Panc1 (cell line): Measurements from ENCODE around the gene GC. TPM values are rescaled to one million over a fixed set of nuclear protein-coding genes. Genes with fewer than 3 reads are reported as not detected.

ENCODE experiments used
- ATAC-seq: fragments of 200-7000 bp; cut with Tn5 transposase; 2 replicates; pipeline ENCODE4 v1.9.1; 2020; ENCODE audit warnings: mild to moderate bottlenecking, moderate library complexity
- BruUV-seq: library from RNA; stranded (reverse); fragments of 400-500 nt; replicated peaks from 2 replicates; lab custom pipeline; 2021; lab: Mats Ljungman, UMichigan
- CTCF ChIA-PET: fragments of 300-600 bp; sonication (Branson Sonifier 250); formaldehyde crosslinking; loops from one replicate; lab custom pipeline; 2022; ENCODE audit warnings: antibody characterized with exemption; lab: Charles Lee
- POLR2A ChIA-PET: fragments of 300-600 bp; sonication (Branson Sonifier 250); formaldehyde crosslinking; loops from one replicate; lab custom pipeline; 2022; ENCODE audit warnings: antibody characterized with exemption; lab: Charles Lee
- DNase-seq: peaks from one replicate; pipeline ENCODE4 v3.0.0-alpha.2; 2010; ENCODE audit warnings: low read depth, low spot score
- H3K27ac ChIP-seq: 2 replicates; pipeline ENCODE4 v1.5.1; 2011; ENCODE audit warnings: mild to moderate bottlenecking, low read length, inconsistent platforms
- H3K27me3 ChIP-seq: fragments of 200-500 bp; sonication (Bioruptor generic); 2 replicates; pipeline ENCODE4 v1.6.0; 2014; ENCODE audit warnings: low read length, inconsistent platforms; ENCODE audit not compliant: control insufficient read depth, insufficient read depth
- H3K36me3 ChIP-seq: fragments of 200-500 bp; sonication (Bioruptor generic); 2 replicates; pipeline ENCODE4 v1.5.1; 2014; ENCODE audit warnings: inconsistent platforms, mild to moderate bottlenecking, low read length, moderate library complexity; ENCODE audit not compliant: control insufficient read depth, insufficient read depth
- H3K4me1 ChIP-seq: 2 replicates; pipeline ENCODE4 v1.5.1; 2011; ENCODE audit warnings: inconsistent platforms, mild to moderate bottlenecking, low read length, moderate library complexity; ENCODE audit not compliant: control insufficient read depth, insufficient read depth
- H3K4me3 ChIP-seq, 2 experiments: 2 replicates each; pipeline ENCODE4 v1.5.1; 2011 to 2012; ENCODE audit warnings: low read depth in 2 of 2, low read length in 2 of 2, mild to moderate bottlenecking in 2 of 2, inconsistent platforms in 1 of 2, moderate library complexity in 1 of 2
- H3K9me3 ChIP-seq: fragments of 200-500 bp; sonication (Bioruptor generic); 2 replicates; pipeline ENCODE4 v1.5.1; 2014; ENCODE audit warnings: low read depth, mild to moderate bottlenecking, inconsistent platforms, low read length, moderate library complexity; ENCODE audit not compliant: control insufficient read depth, insufficient read depth
- CTCF ChIP-seq: fragments of 450-650 bp; IDR thresholded peaks from 2 replicates; pipeline ENCODE4 v1.5.1; 2017; ENCODE audit warnings: mild to moderate bottlenecking
- POLR2AphosphoS5 ChIP-seq: IDR thresholded peaks from 2 replicates; pipeline ENCODE4 v1.6.1; 2012; ENCODE audit warnings: mild to moderate bottlenecking, low read depth, low read length, moderate library complexity
- REST ChIP-seq, 2 experiments: IDR thresholded peaks; 2 replicates each; pipeline ENCODE4 v1.6.1; 2011 to 2012; ENCODE audit warnings: low read depth in 2 of 2, control low read depth in 1 of 2, low read length in 1 of 2, mild to moderate bottlenecking in 1 of 2, moderate library complexity in 1 of 2; ENCODE audit not compliant: insufficient read depth in 1 of 2
- SIN3A ChIP-seq: IDR thresholded peaks from 2 replicates; pipeline ENCODE4 v1.6.1; 2012; ENCODE audit warnings: low read depth, mild to moderate bottlenecking, low read length, moderate library complexity, borderline replicate concordance; ENCODE audit not compliant: insufficient read depth
- TCF7L2 ChIP-seq: IDR thresholded peaks from 2 replicates; pipeline ENCODE4 v1.6.1; 2011; ENCODE audit warnings: mild to moderate bottlenecking, low read depth, low read length, inconsistent platforms
- in situ Hi-C: cut with HindIII; loops from 2 replicates; pipeline ENCODE4 v1.10.0; 2016; ENCODE audit warnings: low sequenced_read_pairs, low pct_unique_long_range_greater_than_20kb
- intact Hi-C: fragments of 100-400 bp; cut with micrococcal nuclease; formaldehyde crosslinking; loops from one replicate; pipeline ENCODE4 v1.10.0; 2022; ENCODE audit not compliant: unreplicated experiment
- total RNA-seq: library from RNA; stranded (reverse); gene quantifications from one replicate; pipeline ENCODE4 v1.2.1, GENCODE V29; 2021; ENCODE audit not compliant: unreplicated experiment

Gene GC
- total RNA-seq, 1 experiment from 2014 or later = 0.31 TPM

- Histone ChIP-seq H3K27me3 (no peaks in the 10 kb centered on the region), H3K27ac (no peak overlapping the region), H3K4me1 (no peaks in the 10 kb centered on the region), H3K36me3 (no peaks in the 10 kb centered on the region), H3K9me3 (no peaks in the 10 kb centered on the region), H3K4me3 (no peak overlapping the region)
- intact Hi-C loops = no loop called here
- POLR2A ChIA-PET = no interaction called here
- DNase-seq (no peak), ATAC-seq (no peak)
- no TSS peak for BruUV-seq
- no peak for TF ChIP-seq REST (IDR thresholded peaks at IDR 0.05; ENCODE audit: insufficient read depth in 1 of 2, low read depth in 2 of 2, low read length in 1 of 2)
- no peak for TF ChIP-seq SIN3A
- no peak for TF ChIP-seq CTCF
- no peak for TF ChIP-seq POLR2AphosphoS5
- TF ChIP-seq TCF7L2 = no peak
- CTCF ChIA-PET = no interaction called here
- in situ Hi-C loops = no loop called here
These were observed 44.6 kb upstream of the GC start for GRCh38 chr4:71828470-71828869.

- H3K4me1 ChIP-seq = no peaks in the 10 kb centered on the region
- ChIA-PET CTCF (no interaction called here), POLR2A (no interaction called here)
- TF ChIP-seq CTCF (no peak), POLR2AphosphoS5 (no peak), TCF7L2 (no peak), REST (IDR thresholded peaks at IDR 0.05; ENCODE audit: insufficient read depth in 1 of 2, low read depth in 2 of 2, low read length in 1 of 2) (no peak), SIN3A (no peak)
- no peaks in the 10 kb centered on the region for H3K27me3 ChIP-seq
- H3K9me3 ChIP-seq = no peaks in the 10 kb centered on the region
- H3K27ac ChIP-seq = no peak overlapping the region
- ATAC-seq = no peak
- no TSS peak for BruUV-seq
- in situ Hi-C loops (no loop called here), intact Hi-C loops (no loop called here)
- DNase-seq = no peak
- no peaks in the 10 kb centered on the region for H3K36me3 ChIP-seq
- no peak overlapping the region for H3K4me3 ChIP-seq
These were observed 43.9 kb upstream of the GC start for GRCh38 chr4:71827826-71828225.
